ENCODE results near the gene IRX4.

The IRX4 gene

DNA sequence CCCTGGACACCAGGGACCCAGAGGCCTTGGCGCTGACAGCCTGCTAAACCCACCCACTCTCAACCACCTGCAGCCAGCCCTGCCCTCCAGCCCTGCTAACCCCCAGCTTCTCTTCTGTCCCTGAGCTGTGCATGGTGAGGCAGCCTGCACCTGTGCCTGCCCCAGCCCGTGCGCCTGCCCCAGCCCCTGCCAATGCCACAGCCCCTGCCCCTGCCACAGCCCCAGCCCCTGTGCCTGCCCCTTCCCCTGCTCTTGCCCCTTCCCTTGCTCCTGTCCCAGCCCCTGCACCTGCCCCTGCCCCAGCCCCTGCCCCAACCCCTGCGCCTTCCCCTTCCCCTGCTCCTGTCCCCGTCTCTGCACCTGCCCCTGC is 43.3 kb upstream of the IRX4 start:
- no peak overlapping the region for H3K4me2 ChIP-seq (ENCODE audit: insufficient read depth, low read length)
- H3K9me3 ChIP-seq (ENCODE audit: insufficient read depth, low read length, severe bottlenecking): no peaks in the 10 kb centered on the region
- H3K4me3 ChIP-seq (ENCODE audit: low read depth in 1 of 2, low read length in 2 of 2): no peak overlapping the region
- DNase-seq (no peak), ATAC-seq (ENCODE audit: insufficient read depth, low read depth) (no peak)
- no peaks in the 10 kb centered on the region for H3K36me3 ChIP-seq (ENCODE audit: insufficient read depth, low read length)
- H3K9ac ChIP-seq (ENCODE audit: low read depth, low read length): no peak overlapping the region
- no peaks in the 10 kb centered on the region for H3K4me1 ChIP-seq (ENCODE audit: insufficient read depth, low read length)
- H3K27ac ChIP-seq (ENCODE audit: low read length): no peak overlapping the region
- H4K20me1 ChIP-seq (ENCODE audit: insufficient read depth, low read length): no peaks in the 10 kb centered on the region; the same call in 1 of the 2 replicates
- TF ChIP-seq, protein P1, sequence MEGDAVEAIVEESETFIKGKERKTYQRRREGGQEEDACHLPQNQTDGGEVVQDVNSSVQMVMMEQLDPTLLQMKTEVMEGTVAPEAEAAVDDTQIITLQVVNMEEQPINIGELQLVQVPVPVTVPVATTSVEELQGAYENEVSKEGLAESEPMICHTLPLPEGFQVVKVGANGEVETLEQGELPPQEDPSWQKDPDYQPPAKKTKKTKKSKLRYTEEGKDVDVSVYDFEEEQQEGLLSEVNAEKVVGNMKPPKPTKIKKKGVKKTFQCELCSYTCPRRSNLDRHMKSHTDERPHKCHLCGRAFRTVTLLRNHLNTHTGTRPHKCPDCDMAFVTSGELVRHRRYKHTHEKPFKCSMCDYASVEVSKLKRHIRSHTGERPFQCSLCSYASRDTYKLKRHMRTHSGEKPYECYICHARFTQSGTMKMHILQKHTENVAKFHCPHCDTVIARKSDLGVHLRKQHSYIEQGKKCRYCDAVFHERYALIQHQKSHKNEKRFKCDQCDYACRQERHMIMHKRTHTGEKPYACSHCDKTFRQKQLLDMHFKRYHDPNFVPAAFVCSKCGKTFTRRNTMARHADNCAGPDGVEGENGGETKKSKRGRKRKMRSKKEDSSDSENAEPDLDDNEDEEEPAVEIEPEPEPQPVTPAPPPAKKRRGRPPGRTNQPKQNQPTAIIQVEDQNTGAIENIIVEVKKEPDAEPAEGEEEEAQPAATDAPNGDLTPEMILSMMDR (IDR thresholded peaks at IDR 0.05; ENCODE audit: borderline replicate concordance, extremely low read depth, low read length, poor library complexity, severe bottlenecking): no peak
- TF ChIP-seq EZH2 (IDR thresholded peaks at IDR 0.05; ENCODE audit: borderline replicate concordance, low read depth, low read length, severe bottlenecking): no peak
- H3K79me2 ChIP-seq (ENCODE audit: insufficient read depth, low read length): no peaks in the 10 kb centered on the region
- H3K27me3 ChIP-seq (ENCODE audit: insufficient read depth, low read length, poor library complexity): peaks cover 4% of the 10 kb centered on the region
- no peak overlapping the region for H2AFZ ChIP-seq (ENCODE audit: low read depth, low read length)

DNA sequence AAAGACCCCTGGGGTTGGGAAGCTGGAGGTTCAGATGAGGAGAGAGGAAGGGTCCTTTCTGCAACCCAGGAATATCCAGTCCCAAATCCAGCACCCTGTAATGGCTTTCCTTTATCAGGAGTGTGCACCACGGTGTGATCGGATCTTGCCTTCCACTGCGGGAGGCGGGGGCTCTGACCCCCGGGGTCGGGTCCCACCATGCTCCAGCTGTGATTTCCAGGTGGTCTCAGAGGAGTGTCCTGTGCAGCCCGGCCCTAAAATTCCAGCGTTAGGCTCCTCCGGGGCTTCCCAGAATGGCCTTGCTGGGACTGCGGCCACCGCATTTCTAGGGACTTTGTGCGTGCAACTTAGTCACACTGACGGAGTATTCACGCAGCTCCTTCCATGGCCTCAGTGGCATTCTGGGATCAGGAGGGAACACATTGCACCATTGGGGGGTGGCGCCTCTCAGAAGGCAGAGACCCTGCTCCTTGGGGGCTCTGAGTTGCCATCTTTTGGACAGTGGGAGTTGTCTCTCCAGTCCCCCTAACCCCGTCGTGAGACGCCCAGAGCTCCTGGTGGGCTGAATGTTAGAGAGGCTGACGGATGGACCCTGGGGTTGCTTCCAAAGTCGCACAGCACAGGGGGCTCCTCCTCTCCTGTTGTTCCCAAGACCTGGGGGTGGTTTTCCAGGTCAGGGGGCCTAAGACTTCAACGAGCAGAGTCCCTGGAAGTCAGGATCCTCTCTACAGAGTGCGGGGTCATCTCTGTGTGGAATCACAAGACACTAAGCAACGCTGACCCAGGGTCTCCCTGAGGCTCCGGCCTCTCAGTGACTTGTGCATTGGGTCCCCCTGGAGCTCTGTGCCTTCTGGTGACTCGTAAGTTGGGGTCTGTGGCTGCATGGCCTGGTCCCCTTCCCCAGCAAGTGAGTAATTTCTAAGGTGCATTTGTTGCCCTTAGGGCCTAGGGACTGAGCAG is 42.7 kb upstream of the IRX4 start:
- Histone ChIP-seq H3K27ac (ENCODE audit: low read length) (no peak overlapping the region), H3K79me2 (ENCODE audit: insufficient read depth, low read length) (no peaks in the 10 kb centered on the region), H3K27me3 (ENCODE audit: insufficient read depth, low read length, poor library complexity) (no peaks in the 10 kb centered on the region), H3K36me3 (ENCODE audit: insufficient read depth, low read length) (no peaks in the 10 kb centered on the region), H3K4me2 (ENCODE audit: insufficient read depth, low read length) (no peak overlapping the region), H3K9ac (ENCODE audit: low read depth, low read length) (no peak overlapping the region), H2AFZ (ENCODE audit: low read depth, low read length) (no peak overlapping the region), H3K4me3 (ENCODE audit: low read depth in 1 of 2, low read length in 2 of 2) (no peak overlapping the region), H4K20me1 (ENCODE audit: insufficient read depth, low read length) (no peaks in the 10 kb centered on the region; the same call in 1 of the 2 replicates), H3K9me3 (ENCODE audit: insufficient read depth, low read length, severe bottlenecking) (no peaks in the 10 kb centered on the region), H3K4me1 (ENCODE audit: insufficient read depth, low read length) (no peaks in the 10 kb centered on the region)
- TF ChIP-seq, protein P1 (IDR thresholded peaks at IDR 0.05; ENCODE audit: borderline replicate concordance, extremely low read depth, low read length, poor library complexity, severe bottlenecking): no peak
- no peak for TF ChIP-seq EZH2 (IDR thresholded peaks at IDR 0.05; ENCODE audit: borderline replicate concordance, low read depth, low read length, severe bottlenecking)
- no peak for DNase-seq
- no peak for ATAC-seq (ENCODE audit: insufficient read depth, low read depth)

DNA sequence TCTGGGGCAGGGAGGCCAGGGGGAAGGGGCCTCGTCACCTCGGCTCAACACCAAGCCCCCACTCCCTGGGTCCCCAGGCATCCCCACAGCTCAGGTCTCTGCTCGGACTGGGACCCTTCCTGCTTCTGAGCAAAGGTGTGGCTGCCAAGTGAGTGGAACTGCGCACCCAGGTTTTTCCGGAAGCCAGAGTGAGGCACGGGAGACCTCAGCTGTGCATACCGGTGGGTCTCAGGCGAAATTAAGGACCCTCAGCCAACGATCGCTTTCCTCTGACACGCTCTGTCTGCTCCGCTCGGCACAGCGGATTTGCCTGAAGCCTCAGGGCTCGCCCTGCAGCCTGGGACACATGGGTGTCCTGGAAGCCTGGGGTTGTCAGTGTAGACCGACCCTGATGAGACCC is 41.0 kb upstream of the IRX4 start:
- H3K9ac ChIP-seq (ENCODE audit: low read depth, low read length): no peak overlapping the region
- ATAC-seq (ENCODE audit: insufficient read depth, low read depth) (no peak), DNase-seq (no peak)
- H4K20me1 ChIP-seq (ENCODE audit: insufficient read depth, low read length): no peaks in the 10 kb centered on the region
- no peak overlapping the region for H3K27ac ChIP-seq (ENCODE audit: low read length)
- no peaks in the 10 kb centered on the region for H3K4me1 ChIP-seq (ENCODE audit: insufficient read depth, low read length)
- H3K9me3 ChIP-seq (ENCODE audit: insufficient read depth, low read length, severe bottlenecking): no peaks in the 10 kb centered on the region
- no peak overlapping the region for H2AFZ ChIP-seq (ENCODE audit: low read depth, low read length)
- H3K79me2 ChIP-seq (ENCODE audit: insufficient read depth, low read length): no peaks in the 10 kb centered on the region
- H3K27me3 ChIP-seq (ENCODE audit: insufficient read depth, low read length, poor library complexity): no peaks in the 10 kb centered on the region
- H3K4me3 ChIP-seq (ENCODE audit: low read depth in 1 of 2, low read length in 2 of 2): no peak overlapping the region
- no peak overlapping the region for H3K4me2 ChIP-seq (ENCODE audit: insufficient read depth, low read length)
- no peak for TF ChIP-seq EZH2 (IDR thresholded peaks at IDR 0.05; ENCODE audit: borderline replicate concordance, low read depth, low read length, severe bottlenecking)
- TF ChIP-seq, protein P1 (IDR thresholded peaks at IDR 0.05; ENCODE audit: borderline replicate concordance, extremely low read depth, low read length, poor library complexity, severe bottlenecking): no peak
- no peaks in the 10 kb centered on the region for H3K36me3 ChIP-seq (ENCODE audit: insufficient read depth, low read length)

Measured in DND-41 (cell line).